ENCODE results near the gene EFCAB6.

EFCAB6 gene

DNA sequence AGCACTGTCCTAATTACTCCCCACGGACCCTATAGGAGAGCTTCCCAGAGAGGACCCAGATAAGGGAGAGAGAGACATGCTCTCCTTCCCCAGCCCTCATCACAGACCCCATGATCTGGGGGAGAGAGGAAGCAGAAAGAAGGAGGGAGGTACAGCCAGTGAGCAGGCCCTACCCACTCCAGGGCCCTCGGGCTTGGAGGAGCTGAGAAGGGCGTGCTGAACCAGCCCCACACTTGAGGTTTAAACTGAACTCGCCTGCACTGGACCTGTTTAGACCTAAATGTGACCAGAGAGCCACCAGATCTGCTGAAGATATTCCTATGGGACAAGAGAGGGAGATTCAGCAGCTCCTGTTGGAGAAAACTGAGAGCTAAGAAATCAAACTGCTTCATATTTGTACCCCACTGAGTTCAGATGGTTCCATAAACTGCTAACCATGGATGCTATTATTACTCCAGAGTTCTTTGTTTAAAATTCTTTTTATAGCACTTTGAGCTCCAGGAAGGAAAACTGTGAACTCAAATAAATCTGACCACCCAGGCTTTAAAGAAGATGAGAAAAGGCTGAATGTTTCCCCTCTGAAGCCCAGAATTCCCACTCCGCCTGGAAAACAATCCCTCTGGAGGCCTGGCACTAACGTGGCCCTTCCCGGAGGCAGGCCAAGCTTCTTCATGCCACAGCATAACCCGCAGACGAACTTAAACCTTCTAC lies 67.2 kb downstream of the EFCAB6 start:
- TF ChIP-seq, protein P1, sequence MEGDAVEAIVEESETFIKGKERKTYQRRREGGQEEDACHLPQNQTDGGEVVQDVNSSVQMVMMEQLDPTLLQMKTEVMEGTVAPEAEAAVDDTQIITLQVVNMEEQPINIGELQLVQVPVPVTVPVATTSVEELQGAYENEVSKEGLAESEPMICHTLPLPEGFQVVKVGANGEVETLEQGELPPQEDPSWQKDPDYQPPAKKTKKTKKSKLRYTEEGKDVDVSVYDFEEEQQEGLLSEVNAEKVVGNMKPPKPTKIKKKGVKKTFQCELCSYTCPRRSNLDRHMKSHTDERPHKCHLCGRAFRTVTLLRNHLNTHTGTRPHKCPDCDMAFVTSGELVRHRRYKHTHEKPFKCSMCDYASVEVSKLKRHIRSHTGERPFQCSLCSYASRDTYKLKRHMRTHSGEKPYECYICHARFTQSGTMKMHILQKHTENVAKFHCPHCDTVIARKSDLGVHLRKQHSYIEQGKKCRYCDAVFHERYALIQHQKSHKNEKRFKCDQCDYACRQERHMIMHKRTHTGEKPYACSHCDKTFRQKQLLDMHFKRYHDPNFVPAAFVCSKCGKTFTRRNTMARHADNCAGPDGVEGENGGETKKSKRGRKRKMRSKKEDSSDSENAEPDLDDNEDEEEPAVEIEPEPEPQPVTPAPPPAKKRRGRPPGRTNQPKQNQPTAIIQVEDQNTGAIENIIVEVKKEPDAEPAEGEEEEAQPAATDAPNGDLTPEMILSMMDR (IDR thresholded peaks at IDR 0.05; ENCODE audit: control insufficient read depth, insufficient read depth, low read depth, low read length, missing control alignments), result no peak
- no peak for DNase-seq (ENCODE audit: low read depth)
- no peak overlapping the region for H3K4me3 ChIP-seq (ENCODE audit: control insufficient read depth, low read depth, low read length)

DNA sequence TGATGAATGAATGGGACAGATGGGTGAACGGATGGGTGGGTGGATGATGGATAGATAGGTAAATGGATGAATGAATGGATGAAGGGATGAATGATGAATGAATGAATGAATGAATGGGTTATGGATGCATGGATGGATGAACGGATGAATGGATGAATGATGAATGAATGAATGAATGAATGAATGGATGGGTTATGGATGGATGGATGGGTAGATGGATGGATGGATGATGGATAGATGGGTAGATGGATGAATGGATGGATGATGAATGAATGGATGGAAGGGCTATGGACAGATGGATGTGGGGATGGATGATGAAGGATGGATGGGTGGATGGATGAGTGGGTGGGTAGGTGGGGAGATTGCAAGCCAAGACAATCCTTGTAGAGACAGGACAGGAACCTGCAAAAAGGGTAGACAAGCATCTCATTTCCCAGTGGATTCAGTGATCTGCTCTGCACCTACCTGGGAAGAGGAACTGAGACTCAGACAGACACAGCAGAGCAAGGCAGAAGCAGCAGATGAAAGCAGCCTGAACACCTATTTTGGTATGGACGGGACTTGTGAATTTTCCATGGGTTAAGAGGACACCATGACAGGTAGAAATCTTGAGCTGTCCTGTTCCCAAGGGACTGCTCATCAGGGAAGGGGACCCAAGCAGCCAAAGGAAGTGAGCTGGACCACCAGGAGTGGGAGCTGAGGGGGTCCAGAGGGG lies 68.0 kb downstream of the EFCAB6 start:
- TF ChIP-seq, protein P1 (IDR thresholded peaks at IDR 0.05; ENCODE audit: control insufficient read depth, insufficient read depth, low read depth, low read length, missing control alignments), result no peak
- no peak overlapping the region for H3K4me3 ChIP-seq (ENCODE audit: control insufficient read depth, low read depth, low read length)
- DNase-seq (ENCODE audit: low read depth), result no peak

DNA sequence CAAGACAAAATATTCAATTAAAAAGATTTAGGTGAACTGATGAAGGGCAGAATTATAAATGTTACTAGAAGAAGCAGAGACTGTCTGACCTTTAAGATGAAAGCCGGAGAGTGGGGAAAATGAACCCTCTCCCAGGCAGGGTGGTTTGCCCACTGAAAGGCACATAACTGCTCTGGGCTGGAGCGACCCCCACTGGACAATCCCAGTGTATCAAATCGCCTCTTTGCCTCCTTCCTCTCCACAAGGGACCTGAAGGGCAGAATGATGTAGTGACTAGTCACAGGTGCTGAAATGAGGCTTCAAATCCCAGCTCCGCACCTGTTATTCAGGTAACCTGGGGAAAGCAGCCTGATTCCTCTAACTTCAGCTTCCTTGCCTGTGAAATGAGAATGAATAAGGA lies 69.0 kb downstream of the EFCAB6 start:
- H3K4me3 ChIP-seq (ENCODE audit: control insufficient read depth, low read depth, low read length), result no peak overlapping the region
- TF ChIP-seq, protein P1 (IDR thresholded peaks at IDR 0.05; ENCODE audit: control insufficient read depth, insufficient read depth, low read depth, low read length, missing control alignments), result peak; percentile 22
- no peak for DNase-seq (ENCODE audit: low read depth)

DNA sequence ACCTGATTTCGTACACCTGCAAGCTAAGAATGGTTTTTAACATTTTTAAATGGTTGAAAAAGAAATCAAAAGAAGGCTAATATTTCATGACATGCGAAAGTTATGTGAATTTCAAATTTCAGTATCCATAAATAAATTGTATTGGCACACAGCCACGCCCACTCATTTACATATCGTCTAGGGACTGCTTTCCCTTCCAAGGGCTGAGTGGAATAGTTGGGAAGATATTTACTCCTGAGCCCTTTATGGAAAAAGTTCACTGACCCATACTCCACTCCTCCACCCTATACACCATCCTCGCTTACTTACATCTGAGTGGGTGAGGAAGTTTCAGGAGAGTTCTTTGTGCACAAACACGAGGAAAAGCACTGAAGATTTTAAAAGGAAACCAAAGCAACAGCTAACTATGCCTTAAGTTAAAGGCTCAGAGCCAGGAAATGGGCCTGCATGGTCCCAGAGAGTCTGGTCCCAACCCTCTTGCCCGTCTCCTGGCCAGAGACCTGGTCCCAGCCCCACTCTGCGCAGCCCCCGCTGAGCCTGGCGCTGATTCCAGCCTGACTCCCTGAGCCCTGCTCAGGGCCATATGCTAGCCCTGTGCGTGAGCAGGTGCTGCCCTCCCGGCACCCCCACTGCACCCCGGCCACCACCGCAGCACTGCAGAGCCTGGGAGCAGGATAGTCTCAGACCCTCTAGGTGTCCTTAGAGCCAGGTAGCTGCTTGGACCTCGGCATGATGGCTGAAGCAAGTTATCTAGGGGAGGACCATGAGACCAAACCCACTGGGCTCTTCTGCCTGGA lies 69.8 kb downstream of the EFCAB6 start:
- DNase-seq (ENCODE audit: low read depth), result no peak
- TF ChIP-seq, protein P1 (IDR thresholded peaks at IDR 0.05; ENCODE audit: control insufficient read depth, insufficient read depth, low read depth, low read length, missing control alignments), result no peak
- H3K4me3 ChIP-seq (ENCODE audit: control insufficient read depth, low read depth, low read length), result no peak overlapping the region

DNA sequence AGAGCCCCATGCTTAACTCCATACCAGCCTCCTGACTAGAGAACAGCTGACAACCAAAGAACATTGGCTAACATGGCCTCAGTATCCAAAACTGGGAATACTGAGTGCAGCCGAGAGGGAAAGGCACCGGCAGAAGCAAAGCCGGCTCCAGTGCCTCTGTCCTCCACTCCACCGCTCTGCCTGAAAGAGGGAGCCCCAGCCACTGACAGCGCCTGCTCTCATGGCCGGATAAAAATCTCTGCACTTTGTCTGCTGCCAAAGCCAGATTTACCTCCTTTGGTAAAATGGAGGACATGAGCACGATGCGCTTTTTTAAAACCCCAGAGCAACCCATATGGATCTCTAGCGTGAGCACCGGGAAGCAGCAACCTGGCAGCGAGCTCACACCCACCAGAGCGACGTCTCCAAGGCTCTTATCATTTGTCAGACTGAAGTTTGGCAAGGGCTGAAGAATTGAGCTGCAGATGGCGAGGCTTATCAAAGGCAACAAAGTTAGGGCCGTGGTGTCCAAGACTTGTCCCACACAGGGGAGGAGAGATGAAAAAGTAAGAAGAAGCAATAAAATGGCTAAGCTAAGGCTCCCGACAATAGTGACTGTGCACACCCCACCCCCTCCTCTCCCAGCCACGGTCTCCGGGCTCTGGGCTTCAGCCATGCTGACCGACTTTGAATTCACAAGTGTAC lies 71.4 kb downstream of the EFCAB6 start:
- no peak overlapping the region for H3K4me3 ChIP-seq (ENCODE audit: control insufficient read depth, low read depth, low read length)
- TF ChIP-seq, protein P1 (IDR thresholded peaks at IDR 0.05; ENCODE audit: control insufficient read depth, insufficient read depth, low read depth, low read length, missing control alignments), result no peak
- DNase-seq (ENCODE audit: low read depth), result no peak

DNA sequence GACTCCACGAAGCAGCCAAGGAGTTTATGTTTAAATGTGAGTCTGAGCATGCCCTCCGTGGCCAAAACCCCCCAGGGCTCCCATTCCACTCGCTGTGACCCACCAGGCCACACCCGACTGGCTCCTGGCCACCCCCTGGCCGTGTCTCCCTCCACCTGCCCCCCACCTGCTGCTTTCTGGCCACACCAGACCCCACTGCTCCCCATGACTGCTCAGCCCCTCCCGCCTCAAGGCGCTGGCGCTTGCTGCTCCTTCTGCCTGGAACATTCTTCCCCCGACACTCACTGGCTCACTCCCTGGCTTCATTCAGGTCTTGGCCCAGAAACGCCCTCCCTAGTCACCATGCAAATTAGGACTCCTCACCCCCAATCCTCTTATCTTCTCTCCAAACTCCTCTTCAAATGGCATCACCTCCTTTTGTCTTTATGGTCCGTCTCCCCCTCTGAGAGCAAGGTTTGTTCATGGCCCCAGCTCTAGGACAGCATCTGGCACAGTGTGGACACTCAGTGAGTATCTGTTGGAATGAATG lies 72.2 kb downstream of the EFCAB6 start:
- H3K4me3 ChIP-seq (ENCODE audit: control insufficient read depth, low read depth, low read length), result no peak overlapping the region
- no peak for DNase-seq (ENCODE audit: low read depth)

More for the DNA sequence above, 72.2 kb downstream of the EFCAB6 start:
- TF ChIP-seq, protein P1 (IDR thresholded peaks at IDR 0.05; ENCODE audit: control insufficient read depth, insufficient read depth, low read depth, low read length, missing control alignments), result no peak
